Transverse colon (tissue), 3 donors: ENCODE results near the gene WNT10A.

ENCODE experiments used
- CTCF ChIP-seq, 5 experiments: fragments of 200-600 bp in 3 of 5; fragments of 450-650 bp in 2 of 5; sonication (generic) in 3 of 5; IDR thresholded peaks; 1 replicate in 2 of 5; 2 replicates in 3 of 5; pipeline ENCODE4 v1.5.1; 2016 to 2017; ENCODE audit warnings: antibody characterized with exemption in 5 of 5, inconsistent platforms in 3 of 5, mild to moderate bottlenecking in 2 of 5, moderate library complexity in 1 of 5
- EP300 ChIP-seq: sonication (generic); formaldehyde crosslinking; IDR thresholded peaks from one replicate; pipeline ENCODE4 v1.6.1; 2017; ENCODE audit warnings: antibody characterized with exemption, low read depth

- TF ChIP-seq EP300 (no peak), CTCF (IDR thresholded peaks at IDR 0.05) (no peak)
Observed at GRCh38 chr2:218888341-218888740, 7.7 kb downstream of the WNT10A start.
